H1 (cell line): ENCODE data around the gene TIFAB. TPM values are rescaled to one million over a fixed set of nuclear protein-coding genes. Genes with fewer than 3 reads are reported as not detected.

Experiments used
- CTCF ChIA-PET: fragments of 300-600 bp; sonication (Branson Sonifier 250); formaldehyde crosslinking; loops from one replicate; lab custom pipeline; 2021; ENCODE audit not compliant: partially characterized antibody; lab: Charles Lee
- POLR2A ChIA-PET: fragments of 300-600 bp; sonication (Branson Sonifier 250); formaldehyde crosslinking; loops from one replicate; lab custom pipeline; 2021; ENCODE audit warnings: inconsistent platforms; ENCODE audit not compliant: partially characterized antibody; lab: Charles Lee
- DNase-seq, 2 experiments: peaks; one replicate each; pipeline versions ENCODE4 v3.0.0 to v3.0.0-alpha.2; 2010 to 2022; ENCODE audit warnings: low spot score in 2 of 2, low read depth in 1 of 2, mixed read lengths in 1 of 2
- FAIRE-seq: peaks from 2 replicates; lab custom pipeline; 2011; peaks lifted over from hg19 to GRCh38; lab: Jason Lieb, UNC
- H2AFZ ChIP-seq: 2 replicates; pipeline ENCODE4 v1.8.1; 2012; ENCODE audit warnings: low read length, inconsistent platforms
- H2AK5ac ChIP-seq: 2 replicates; pipeline ENCODE4 v1.6.1; 2013; ENCODE audit warnings: low read depth, low read length
- H2BK120ac ChIP-seq: replicated peaks from 2 replicates; pipeline ENCODE3; 2013; ENCODE audit warnings: low read depth, low read length, inconsistent platforms
- H2BK12ac ChIP-seq: 2 replicates; pipeline ENCODE4 v1.6.1; 2013; ENCODE audit warnings: low read depth, low read length
- H2BK15ac ChIP-seq: 2 replicates; pipeline ENCODE4 v1.6.1; 2013; ENCODE audit warnings: low read length
- H2BK20ac ChIP-seq: 2 replicates; pipeline ENCODE4 v1.6.1; 2013; ENCODE audit warnings: low read length
- H2BK5ac ChIP-seq: 2 replicates; pipeline ENCODE4 v1.6.1; 2013; ENCODE audit warnings: low read depth, low read length
- H3K14ac ChIP-seq: 2 replicates; pipeline ENCODE4 v1.6.1; 2013; ENCODE audit warnings: inconsistent platforms; ENCODE audit not compliant: insufficient read length
- H3K18ac ChIP-seq: 2 replicates; pipeline ENCODE4 v1.6.1; 2013; ENCODE audit warnings: low read length; ENCODE audit errors: extremely low read depth
- H3K23ac ChIP-seq: 2 replicates; pipeline ENCODE4 v1.6.1; 2013; ENCODE audit warnings: inconsistent platforms; ENCODE audit not compliant: insufficient read length
- H3K23me2 ChIP-seq: 2 replicates; pipeline ENCODE4 v1.6.1; 2013; ENCODE audit warnings: low read depth, low read length
- H3K27ac ChIP-seq: 2 replicates; pipeline ENCODE4 v1.6.1; 2011; ENCODE audit warnings: low read depth, low read length, inconsistent platforms
- H3K27me3 ChIP-seq, 4 experiments: replicated peaks in 1 of 4; 1 replicate in 1 of 4; 2 replicates in 3 of 4; pipeline versions ENCODE4 v1.6.1 to v1.8.1; 2011 to 2013; ENCODE audit warnings: low read length in 3 of 4, mild to moderate bottlenecking in 3 of 4, inconsistent platforms in 2 of 4, mixed read lengths in 2 of 4, moderate library complexity in 1 of 4; ENCODE audit not compliant: control insufficient read depth in 3 of 4, insufficient read depth in 3 of 4; ENCODE audit errors: extremely low read depth in 1 of 4
- H3K36me3 ChIP-seq, 4 experiments: 2 replicates each; pipeline versions ENCODE4 v1.6.1 to v1.8.1; 2011 to 2013; ENCODE audit warnings: mild to moderate bottlenecking in 4 of 4, low read length in 3 of 4, moderate library complexity in 2 of 4, control low read depth in 1 of 4, inconsistent platforms in 1 of 4; ENCODE audit not compliant: insufficient read depth in 4 of 4, control insufficient read depth in 2 of 4
- H3K4ac ChIP-seq: replicated peaks from 2 replicates; pipeline ENCODE3; 2013; ENCODE audit warnings: low read length, low read depth, mixed read lengths, inconsistent platforms; ENCODE audit not compliant: insufficient read length
- H3K4me1 ChIP-seq, 4 experiments: replicated peaks in 1 of 4; 1 replicate in 1 of 4; 2 replicates in 3 of 4; pipeline versions ENCODE4 v1.6.1 to v1.8.1; 2011 to 2013; ENCODE audit warnings: low read length in 3 of 4, inconsistent platforms in 2 of 4, mixed read lengths in 1 of 4; ENCODE audit not compliant: insufficient read depth in 4 of 4, control insufficient read depth in 3 of 4
- H3K4me2 ChIP-seq, 2 experiments: 2 replicates each; pipeline versions ENCODE4 v1.6.1 to v1.8.1; 2011 to 2013; ENCODE audit warnings: low read depth in 2 of 2, low read length in 2 of 2, control low read depth in 1 of 2, inconsistent platforms in 1 of 2, mild to moderate bottlenecking in 1 of 2; ENCODE audit not compliant: insufficient read depth in 1 of 2
- H3K4me3 ChIP-seq, 4 experiments: fragments of 200-600, 300-600 bp in 1 of 4; sonication (generic), shearing (Covaris generic), sonication (Bioruptor Twin) in 1 of 4; 2 replicates each; pipeline versions ENCODE4 v1.5.1 to v1.8.1; 2011 to 2016; ENCODE audit warnings: low read length in 4 of 4, low read depth in 3 of 4, control low read depth in 2 of 4, inconsistent platforms in 2 of 4, mild to moderate bottlenecking in 2 of 4, mixed read lengths in 1 of 4, moderate library complexity in 1 of 4; ENCODE audit not compliant: insufficient read depth in 2 of 4; ENCODE audit errors: extremely low read depth in 1 of 4
- H3K56ac ChIP-seq: replicated peaks from 2 replicates; pipeline ENCODE3; 2013; ENCODE audit warnings: low read depth, mild to moderate bottlenecking, mixed read lengths, low read length, inconsistent platforms; ENCODE audit not compliant: insufficient read length
- H3K79me1 ChIP-seq: 2 replicates; pipeline ENCODE4 v1.6.1; 2013; ENCODE audit warnings: low read depth, low read length, control low read depth
- H3K79me2 ChIP-seq, 2 experiments: 2 replicates each; pipeline versions ENCODE4 v1.6.1 to v1.8.1; 2012 to 2013; ENCODE audit warnings: low read length in 2 of 2, mild to moderate bottlenecking in 2 of 2, inconsistent platforms in 1 of 2; ENCODE audit not compliant: insufficient read depth in 2 of 2, control insufficient read depth in 1 of 2
- H3K9ac ChIP-seq, 4 experiments: replicated peaks in 1 of 4; 1 replicate in 1 of 4; 2 replicates in 3 of 4; pipeline versions ENCODE4 v1.6.1 to v1.8.1; 2011 to 2013; ENCODE audit warnings: low read depth in 3 of 4, low read length in 3 of 4, control low read depth in 2 of 4, mild to moderate bottlenecking in 2 of 4, moderate library complexity in 2 of 4, inconsistent platforms in 1 of 4; ENCODE audit errors: extremely low read depth in 1 of 4
- H3K9me3 ChIP-seq, 2 experiments: 2 replicates each; pipeline versions ENCODE4 v1.6.1 to v1.8.1; 2012 to 2013; ENCODE audit warnings: mild to moderate bottlenecking in 2 of 2, moderate library complexity in 2 of 2, control low read depth in 1 of 2, inconsistent platforms in 1 of 2, low read depth in 1 of 2, low read length in 1 of 2, mixed read lengths in 1 of 2; ENCODE audit not compliant: insufficient read depth in 2 of 2
- H4K20me1 ChIP-seq, 2 experiments: replicated peaks in 1 of 2; 2 replicates each; pipeline versions ENCODE3 to v1.8.1; 2011 to 2013; ENCODE audit warnings: inconsistent platforms in 2 of 2, low read length in 2 of 2, mild to moderate bottlenecking in 1 of 2; ENCODE audit not compliant: insufficient read depth in 2 of 2, control insufficient read depth in 1 of 2
- H4K5ac ChIP-seq: 2 replicates; pipeline ENCODE4 v1.6.1; 2013; ENCODE audit warnings: low read length, low read depth, mixed read lengths, inconsistent platforms; ENCODE audit not compliant: insufficient read length
- H4K8ac ChIP-seq: 2 replicates; pipeline ENCODE4 v1.8.0; 2013; ENCODE audit warnings: mild to moderate bottlenecking, moderate library complexity, low read length, inconsistent platforms; ENCODE audit not compliant: insufficient read depth; ENCODE audit errors: extremely low read depth
- H4K91ac ChIP-seq: replicated peaks from 2 replicates; pipeline ENCODE3; 2013; ENCODE audit warnings: low read length, mixed read lengths, inconsistent platforms; ENCODE audit not compliant: insufficient read length
- ATF3 ChIP-seq: IDR thresholded peaks from 2 replicates; pipeline ENCODE4 v1.6.1; 2011; ENCODE audit warnings: low read depth, mild to moderate bottlenecking, low read length; ENCODE audit not compliant: insufficient read depth
- CHD1 ChIP-seq: IDR thresholded peaks from 2 replicates; pipeline ENCODE4 v1.6.1; 2012; ENCODE audit warnings: low read depth, low read length, improper control_type of control experiment
- CHD2 ChIP-seq: IDR thresholded peaks from 2 replicates; pipeline ENCODE4 v1.6.1; 2012; ENCODE audit warnings: low read length, improper control_type of control experiment
- EGR1 ChIP-seq: IDR thresholded peaks from 2 replicates; pipeline ENCODE4 v1.6.1; 2011; ENCODE audit warnings: low read depth, low read length, borderline replicate concordance
- EZH2 ChIP-seq: fragments of 200-600 bp; sonication (generic); IDR thresholded peaks from 2 replicates; pipeline ENCODE4 v1.7.1; 2012; ENCODE audit warnings: low read depth, mild to moderate bottlenecking, moderate library complexity, low read length, inconsistent platforms; ENCODE audit not compliant: severe bottlenecking
- JUN ChIP-seq: IDR thresholded peaks from 2 replicates; pipeline ENCODE4 v1.6.1; 2011; ENCODE audit warnings: low read depth, mild to moderate bottlenecking, improper control_type of control experiment, low read length
- MAFK ChIP-seq: IDR thresholded peaks from 2 replicates; pipeline ENCODE4 v1.6.1; 2012; ENCODE audit warnings: low read depth, mild to moderate bottlenecking, improper control_type of control experiment, low read length
- POLR2A ChIP-seq, 2 experiments: IDR thresholded peaks; 1 replicate in 1 of 2; 2 replicates in 1 of 2; pipeline ENCODE4 v1.6.1; 2011; ENCODE audit warnings: low read depth in 2 of 2, low read length in 2 of 2, mild to moderate bottlenecking in 2 of 2; ENCODE audit errors: control extremely low read depth in 1 of 2
- SAP30 ChIP-seq: fragments of 300-600 bp; sonication (generic); IDR thresholded peaks from 2 replicates; pipeline ENCODE4 v1.7.1; 2012; ENCODE audit warnings: low read length, moderate library complexity, mild to moderate bottlenecking, inconsistent platforms; ENCODE audit not compliant: insufficient read depth, insufficient replicate concordance
- SRF ChIP-seq: IDR thresholded peaks from 2 replicates; pipeline ENCODE4 v1.6.1; 2011; ENCODE audit warnings: mild to moderate bottlenecking, low read depth, low read length, moderate library complexity
- SUZ12 ChIP-seq: fragments of 200-600 bp; sonication (generic); IDR thresholded peaks from 2 replicates; pipeline ENCODE4 v1.6.1; 2012; ENCODE audit warnings: mild to moderate bottlenecking, inconsistent platforms, low read length, moderate library complexity, mixed read lengths
- TAF7 ChIP-seq: optimal IDR thresholded peaks from 2 replicates; pipeline ENCODE3; 2011; ENCODE audit warnings: low read depth, mild to moderate bottlenecking, inconsistent platforms, low read length, moderate library complexity, borderline replicate concordance
- TEAD4 ChIP-seq: IDR thresholded peaks from 2 replicates; pipeline ENCODE4 v1.6.1; 2012; ENCODE audit warnings: low read depth, low read length, inconsistent platforms, mixed read lengths
- ZNF274 ChIP-seq: IDR thresholded peaks from 2 replicates; pipeline ENCODE4 v1.7.0; 2012; ENCODE audit warnings: low read length, borderline replicate concordance; ENCODE audit errors: extremely low read depth
- WGBS, 2 experiments: shearing (Covaris generic) in 1 of 2; methylation state at CpG; one replicate each; pipeline versions ENCODE4 v1.1.6 to v1.1.7; 2013 to 2015; ENCODE audit warnings: low lambda C conversion rate in 2 of 2, mixed read lengths in 2 of 2, inconsistent platforms in 1 of 2, low coverage in 1 of 2, missing lambda C conversion rate in 1 of 2; ENCODE audit not compliant: insufficient replicate concordance in 2 of 2, insufficient coverage in 1 of 2, insufficient read length in 1 of 2; ENCODE audit errors: extremely low coverage in 1 of 2, missing lambda C conversion rate in 1 of 2; 5-methylcytosine and 5-hydroxymethylcytosine counted together
- polyA plus RNA-seq, 7 experiments: library from polyadenylated mRNA; depleted of rRNA in 3 of 7; stranded (reverse) in 5 of 7; unstranded in 2 of 7; fragments of >200 nt in 5 of 7; fragments of 200-250 nt in 2 of 7; gene quantifications; 1 replicate in 5 of 7; 2 replicates in 1 of 7; 4 replicates in 1 of 7; pipeline versions ENCODE4 v1.2.1 to v1.2.3, GENCODE V29; 2011 to 2013; ENCODE audit warnings: missing spikeins in 2 of 7, mixed read lengths in 2 of 7
- total RNA-seq: library from RNA; stranded (reverse); fragmentation: NEBNext Ultra II Directional; extraction: Animal tissue kit (Norgen Biotek cat#: 25700); gene quantifications from 2 replicates; pipeline ENCODE4 v1.2.1, GENCODE V29; 2021

TIFAB gene
- total and polyA plus RNA-seq, 2 of the 8 experiments (the other 6 are each of a cell fraction or from before 2014, with no cell fraction given), result not detected

DNA sequence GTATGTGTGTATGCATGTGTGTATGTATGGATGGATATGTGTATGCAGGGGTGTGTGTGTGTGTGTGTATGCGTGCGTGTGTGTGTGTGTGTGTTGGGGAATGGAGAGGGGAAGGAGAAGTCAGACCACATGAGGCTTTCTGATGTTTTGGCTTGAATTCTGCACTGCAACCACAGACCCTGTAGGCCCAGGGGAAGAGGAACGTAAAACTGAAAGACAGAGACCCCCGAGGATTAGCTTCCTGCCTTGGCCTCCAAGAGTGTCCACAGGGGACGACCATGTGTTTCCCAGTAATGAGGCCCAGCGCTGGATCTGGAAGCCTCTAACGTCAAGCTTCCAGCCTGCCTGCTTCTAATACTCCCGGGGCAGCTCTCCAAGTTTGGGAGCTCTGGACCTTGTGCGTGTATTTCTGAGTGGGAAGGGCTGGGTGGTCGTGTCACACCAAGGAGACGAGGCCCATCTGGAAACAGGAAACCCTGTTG is 10.8 kb downstream of the TIFAB start:
- Histone ChIP-seq H3K4me1 (no peaks in the 10 kb centered on the region; a peak in 1 of 7 replicates), H3K79me1 (no peaks in the 10 kb centered on the region), H3K27me3 (no peaks in the 10 kb centered on the region; a peak in 1 of 7 replicates), H2AFZ (no peak overlapping the region), H3K9ac (no peak overlapping the region), H3K56ac (no peak overlapping the region), H4K20me1 (no peaks in the 10 kb centered on the region), H2BK120ac (no peak overlapping the region), H2BK20ac (no peak overlapping the region), H4K5ac (no peak overlapping the region), H3K23me2 (no peaks in the 10 kb centered on the region; the same call in 1 of the 2 replicates), H2AK5ac (no peak overlapping the region), H3K36me3 (no peaks in the 10 kb centered on the region), H3K23ac (no peak overlapping the region), H2BK5ac (no peak overlapping the region), H4K8ac (no peak overlapping the region; the same call in 1 of the 2 replicates), H4K91ac (no peak overlapping the region), H3K9me3 (no peaks in the 10 kb centered on the region), H2BK12ac (no peak overlapping the region), H3K27ac (no peak overlapping the region), H2BK15ac (no peak overlapping the region), H3K18ac (no peak overlapping the region), H3K4me2 (no peak overlapping the region), H3K4me3 (no peak overlapping the region), H3K4ac (no peak overlapping the region), H3K14ac (no peak overlapping the region), H3K79me2 (no peaks in the 10 kb centered on the region)
- CTCF ChIA-PET, result interaction anchor here (0.8 to 19.4 kb wide), 5 partner anchors 10 to 120 kb away, joined by 3 to 264 read pairs (median 5); no protein-coding TSS in a partner anchor
- POLR2A ChIA-PET, result interaction anchor here (1.0 kb wide), 1 partner anchor 9 kb away, joined by 3 read pairs; no protein-coding TSS in a partner anchor
- no peak for FAIRE-seq
- 90% methylated on average over 11 of the region's 11 CpGs; no CpG with 5 or more reads in 1 of the 2 experiments for WGBS, 2 experiments
- peak in 1 of 2 experiments; percentile 27 for DNase-seq
- no peak for TF ChIP-seq SRF
- TF ChIP-seq TEAD4, result no peak
- no peak for TF ChIP-seq CHD1
- no peak for TF ChIP-seq MAFK
- TF ChIP-seq SAP30, result no peak
- no peak for TF ChIP-seq EGR1
- TF ChIP-seq SUZ12, result no peak
- TF ChIP-seq JUN, result no peak
- TF ChIP-seq CHD2, result no peak
- no peak for TF ChIP-seq POLR2A (IDR thresholded peaks at IDR 0.05; ENCODE audit: control extremely low read depth in 1 of 2, low read depth in 2 of 2, low read length in 2 of 2)
- TF ChIP-seq ATF3, result no peak
- no peak for TF ChIP-seq ZNF274
- TF ChIP-seq EZH2, result no peak
- TF ChIP-seq TAF7, result no peak
